WERI-Rb-1 (cell line): ENCODE results near the gene SPARCL1.

Experiments used
- DNase-seq: peaks from one replicate; pipeline ENCODE4 v3.0.0-alpha.2; 2020
- H3K27ac ChIP-seq: fragments of 250-450 bp; sonication (Bioruptor Pico); 2 replicates; pipeline ENCODE4 v1.5.1; 2020; ENCODE audit warnings: mild to moderate bottlenecking, moderate library complexity
- H3K27me3 ChIP-seq: fragments of 250-450 bp; sonication (Bioruptor Pico); 2 replicates; pipeline ENCODE4 v1.5.1; 2021; ENCODE audit warnings: mild to moderate bottlenecking, low read depth, moderate library complexity; ENCODE audit not compliant: insufficient read depth, severe bottlenecking
- H3K36me3 ChIP-seq: fragments of 250-450 bp; sonication (Bioruptor Pico); 2 replicates; pipeline ENCODE4 v1.5.1; 2020; ENCODE audit warnings: mild to moderate bottlenecking, moderate library complexity
- H3K4me3 ChIP-seq: 2 replicates; pipeline ENCODE4 v1.5.1; 2011; ENCODE audit warnings: low read depth, mild to moderate bottlenecking, control low read depth, low read length
- H3K9me3 ChIP-seq: fragments of 250-450 bp; sonication (Bioruptor Pico); 2 replicates; pipeline ENCODE4 v1.5.1; 2021; ENCODE audit warnings: mild to moderate bottlenecking, moderate library complexity; ENCODE audit not compliant: severe bottlenecking
- CTCF ChIP-seq: IDR thresholded peaks from 2 replicates; pipeline ENCODE4 v1.5.1; 2011; ENCODE audit warnings: low read depth, mild to moderate bottlenecking, control low read depth, inconsistent platforms, low read length

SPARCL1 gene

GRCh38 chr4:87445964-87446363 is 83.2 kb downstream of the SPARCL1 start:
- Histone ChIP-seq H3K27ac (no peak overlapping the region), H3K9me3 (no peaks in the 10 kb centered on the region), H3K4me3 (no peak overlapping the region), H3K36me3 (peaks cover 7% of the 10 kb centered on the region), H3K27me3 (no peaks in the 10 kb centered on the region)
- no peak for DNase-seq
- TF ChIP-seq CTCF = no peak

- Histone ChIP-seq H3K9me3 (no peaks in the 10 kb centered on the region), H3K27me3 (no peaks in the 10 kb centered on the region), H3K27ac (no peak overlapping the region), H3K36me3 (peaks cover 8% of the 10 kb centered on the region), H3K4me3 (no peak overlapping the region)
- no peak for TF ChIP-seq CTCF
- no peak for DNase-seq
Observed at GRCh38 chr4:87444741-87445140, 84.4 kb downstream of the SPARCL1 start.

- H3K36me3 ChIP-seq = peaks cover 21% of the 10 kb centered on the region
- DNase-seq = no peak
- no peaks in the 10 kb centered on the region for H3K27me3 ChIP-seq
- TF ChIP-seq CTCF = no peak
- no peak overlapping the region for H3K4me3 ChIP-seq
- H3K9me3 ChIP-seq = no peaks in the 10 kb centered on the region
- no peak overlapping the region for H3K27ac ChIP-seq
Observed at GRCh38 chr4:87442889-87443288, 86.3 kb downstream of the SPARCL1 start.

- no peaks in the 10 kb centered on the region for H3K9me3 ChIP-seq
- no peak for TF ChIP-seq CTCF
- no peak overlapping the region for H3K4me3 ChIP-seq
- no peak overlapping the region for H3K27ac ChIP-seq
- peaks cover 9% of the 10 kb centered on the region for H3K36me3 ChIP-seq
- H3K27me3 ChIP-seq = no peaks in the 10 kb centered on the region
- DNase-seq = no peak
Observed at GRCh38 chr4:87433342-87433741, 95.8 kb downstream of the SPARCL1 start.

- TF ChIP-seq CTCF = no peak
- Histone ChIP-seq H3K36me3 (no peaks in the 10 kb centered on the region; the same call in 1 of the 2 replicates), H3K27me3 (no peaks in the 10 kb centered on the region), H3K27ac (no peak overlapping the region), H3K4me3 (no peak overlapping the region), H3K9me3 (no peaks in the 10 kb centered on the region)
- no peak for DNase-seq
Observed at GRCh38 chr4:87430038-87430437, 99.1 kb downstream of the SPARCL1 start.

GRCh38 chr4:87428979-87429378 is 100.2 kb downstream of the SPARCL1 start:
- DNase-seq = no peak
- Histone ChIP-seq H3K9me3 (no peaks in the 10 kb centered on the region), H3K36me3 (no peaks in the 10 kb centered on the region; the same call in 1 of the 2 replicates), H3K27ac (no peak overlapping the region), H3K27me3 (no peaks in the 10 kb centered on the region), H3K4me3 (no peak overlapping the region)
- TF ChIP-seq CTCF = no peak
